SK-N-SH (cell line): ENCODE data around the gene TIMELESS. TPM values are rescaled to one million over a fixed set of nuclear protein-coding genes. Genes with fewer than 3 reads are reported as not detected.

Experiments
- CTCF ChIA-PET: fragments of 300-600, 350-600 bp; formaldehyde crosslinking; extraction: SDS; loops from one replicate; lab custom pipeline; 2021; lab: Yijun Ruan, JAX
- POLR2A ChIA-PET: fragments of 350-600 bp; sonication (Branson Sonifier 250); formaldehyde crosslinking; extraction: SDS; loops from one replicate; lab custom pipeline; 2020; ENCODE audit warnings: antibody characterized with exemption, inconsistent platforms; lab: Yijun Ruan, JAX
- DNase-seq: peaks from one replicate; pipeline ENCODE4 v3.0.0; 2012
- H2AFZ ChIP-seq: fragments of 200-600 bp; sonication (generic); 2 replicates; pipeline ENCODE4 v1.8.1; 2016; ENCODE audit warnings: antibody characterized with exemption, mild to moderate bottlenecking, low read depth
- H3F3A ChIP-seq: fragments of 200-600 bp; sonication (generic); replicated peaks from 2 replicates; pipeline ENCODE3; 2016; ENCODE audit warnings: antibody characterized with exemption, mild to moderate bottlenecking; ENCODE audit not compliant: insufficient read depth
- H3K27ac ChIP-seq, 2 experiments: fragments of 200-500 bp in 1 of 2; fragments of 200-600 bp in 1 of 2; sonication (Bioruptor generic) in 1 of 2; sonication (generic), shearing (Covaris generic) in 1 of 2; 2 replicates each; pipeline versions ENCODE4 v1.5.1 to v1.6.1; 2014 to 2016; ENCODE audit warnings: low read depth in 2 of 2, inconsistent platforms in 1 of 2, low read length in 1 of 2, mild to moderate bottlenecking in 1 of 2, mixed read lengths in 1 of 2
- H3K27me3 ChIP-seq: fragments of 200-600 bp; sonication (generic), shearing (Covaris generic); 2 replicates; pipeline ENCODE4 v1.6.1; 2016; ENCODE audit warnings: mixed run types; ENCODE audit not compliant: insufficient read depth
- H3K36me3 ChIP-seq, 2 experiments: fragments of 200-500 bp in 1 of 2; fragments of 200-600 bp in 1 of 2; sonication (Bioruptor generic) in 1 of 2; sonication (generic) in 1 of 2; replicated peaks in 1 of 2; 2 replicates each; pipeline versions ENCODE3 to v1.5.1; 2014 to 2016; ENCODE audit warnings: low read length in 1 of 2, mild to moderate bottlenecking in 1 of 2; ENCODE audit not compliant: insufficient read depth in 2 of 2, control insufficient read depth in 1 of 2
- H3K4me1 ChIP-seq, 2 experiments: fragments of 200-500 bp in 1 of 2; fragments of 200-600 bp in 1 of 2; sonication (Bioruptor generic) in 1 of 2; sonication (generic), shearing (Covaris generic) in 1 of 2; 2 replicates each; pipeline versions ENCODE4 v1.5.1 to v1.6.1; 2014 to 2016; ENCODE audit warnings: low read depth in 1 of 2, low read length in 1 of 2, mixed run types in 1 of 2; ENCODE audit not compliant: insufficient read depth in 2 of 2, control insufficient read depth in 1 of 2
- H3K4me2 ChIP-seq: fragments of 200-600 bp; sonication (generic), shearing (Covaris generic); 2 replicates; pipeline ENCODE4 v1.6.1; 2017; ENCODE audit warnings: mixed run types
- H3K4me3 ChIP-seq, 2 experiments: fragments of 200-500 bp in 1 of 2; fragments of 200-600 bp in 1 of 2; sonication (Bioruptor generic) in 1 of 2; sonication (generic), shearing (Covaris generic) in 1 of 2; 2 replicates each; pipeline versions ENCODE4 v1.5.1 to v1.8.1; 2014 to 2016; ENCODE audit warnings: low read depth in 2 of 2, inconsistent platforms in 1 of 2, low read length in 1 of 2, mild to moderate bottlenecking in 1 of 2, mixed read lengths in 1 of 2, moderate library complexity in 1 of 2
- H3K79me2 ChIP-seq: fragments of 200-600 bp; sonication (generic); 2 replicates; pipeline ENCODE4 v1.8.1; 2017; ENCODE audit warnings: mild to moderate bottlenecking; ENCODE audit not compliant: insufficient read depth
- H3K9ac ChIP-seq: fragments of 200-600 bp; sonication (generic); 2 replicates; pipeline ENCODE4 v1.6.1; 2017; ENCODE audit warnings: mixed run types
- H3K9me2 ChIP-seq: fragments of 200-600 bp; sonication (generic); 2 replicates; pipeline ENCODE4 v1.6.1; 2017; ENCODE audit warnings: mixed run types
- H3K9me3 ChIP-seq: fragments of 200-600 bp; sonication (generic); 2 replicates; pipeline ENCODE4 v1.6.1; 2017; ENCODE audit warnings: mixed run types, mild to moderate bottlenecking, moderate library complexity
- H4K20me1 ChIP-seq: fragments of 200-600 bp; sonication (generic); 2 replicates; pipeline ENCODE4 v1.6.1; 2017; ENCODE audit warnings: mild to moderate bottlenecking, mixed run types; ENCODE audit not compliant: insufficient read depth
- EP300 ChIP-seq, 2 experiments: IDR thresholded peaks; 2 replicates each; pipeline versions ENCODE4 v1.4.0 to v1.6.1; 2012; ENCODE audit warnings: borderline replicate concordance in 1 of 2, low read depth in 1 of 2, low read length in 1 of 2
- FOXJ3 ChIP-seq: sonication (generic); formaldehyde crosslinking; IDR thresholded peaks from 2 replicates; pipeline ENCODE4 v1.5.1; 2020; ENCODE audit warnings: mild to moderate bottlenecking, missing genetic modification reagents
- FOXM1 ChIP-seq: IDR thresholded peaks from 2 replicates; pipeline ENCODE4 v1.4.0; 2012; ENCODE audit warnings: low read depth, mild to moderate bottlenecking
- GATA2 ChIP-seq: sonication (generic); formaldehyde crosslinking; IDR thresholded peaks from 2 replicates; pipeline ENCODE4 v1.5.0; 2020; ENCODE audit warnings: mild to moderate bottlenecking, missing genetic modification reagents
- NRF1 ChIP-seq: IDR thresholded peaks from 2 replicates; pipeline ENCODE4 v1.6.1; 2012; ENCODE audit warnings: low read depth, mild to moderate bottlenecking, low read length
- RAD21 ChIP-seq: IDR thresholded peaks from 2 replicates; pipeline ENCODE4 v1.6.1; 2012; ENCODE audit warnings: mild to moderate bottlenecking, low read length
- RXRA ChIP-seq: IDR thresholded peaks from 2 replicates; pipeline ENCODE4 v1.4.0; 2012; ENCODE audit warnings: low read depth, mild to moderate bottlenecking, borderline replicate concordance
- SIN3A ChIP-seq: IDR thresholded peaks from 2 replicates; pipeline ENCODE4 v1.6.1; 2012; ENCODE audit warnings: low read depth, mild to moderate bottlenecking, low read length, moderate library complexity, borderline replicate concordance
- SMC3 ChIP-seq: IDR thresholded peaks from 2 replicates; pipeline ENCODE4 v1.6.1; 2012; ENCODE audit warnings: low read depth, low read length, improper control_type of control experiment
- WGBS: methylation state at CpG from one replicate; pipeline ENCODE4 v1.1.6; 2017; ENCODE audit warnings: low lambda C conversion rate; 5-methylcytosine and 5-hydroxymethylcytosine counted together
- polyA plus RNA-seq, 3 experiments: library from polyadenylated mRNA; depleted of rRNA; stranded (reverse); fragments of >200 nt; gene quantifications; 2 replicates each; pipeline ENCODE4 v1.2.3, GENCODE V29; 2012
- TF ChIP-seq, protein P1 (sequence below): IDR thresholded peaks from 2 replicates; pipeline ENCODE4 v1.4.0; 2012; ENCODE audit warnings: low read depth, borderline replicate concordance
- TF ChIP-seq, protein P2 (sequence below): fragments of 150-350 bp; IDR thresholded peaks from 2 replicates; pipeline ENCODE4 v1.6.1; 2016; ENCODE audit warnings: mild to moderate bottlenecking, low read depth, low read length
- TF ChIP-seq, protein P3 (sequence below): IDR thresholded peaks from 2 replicates; pipeline ENCODE4; 2012
- TF ChIP-seq, protein P4 (sequence below): fragments of 150-350 bp; IDR thresholded peaks from 2 replicates; pipeline ENCODE4 v1.6.1; 2017; ENCODE audit warnings: antibody characterized with exemption, low read length, low read depth, borderline replicate concordance
- TF ChIP-seq, protein P5 (sequence below): IDR thresholded peaks from 2 replicates; pipeline ENCODE4 v1.4.0; 2012; ENCODE audit warnings: low read depth

Gene TIMELESS
- polyA plus RNA-seq, 1 of the 3 experiments (the other 2 are of a cell fraction): 5.4 TPM

DNA sequence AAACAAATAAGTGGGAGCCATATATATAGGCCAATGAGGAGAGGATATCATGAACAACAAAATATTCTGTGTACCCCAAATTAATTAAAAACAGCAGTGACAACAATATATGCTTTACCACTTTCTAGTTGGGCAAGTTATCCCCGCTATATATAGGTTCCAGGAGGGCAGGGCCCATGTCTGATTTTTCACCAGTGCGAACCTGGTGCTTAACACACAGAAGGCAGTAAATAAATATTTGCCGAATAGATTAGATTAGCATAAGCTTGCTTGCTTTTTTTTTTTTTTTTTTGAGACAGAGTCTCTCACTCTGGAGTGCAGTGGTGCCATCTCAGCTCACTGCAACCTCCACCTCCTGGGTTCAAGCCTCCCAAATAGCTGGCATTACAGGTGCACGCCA, 8.6 kb upstream of the TIMELESS start (continued):
- no peak for TF ChIP-seq NRF1
- TF ChIP-seq FOXJ3 (CRISPR knock-in tag): no peak
- TF ChIP-seq, protein P1, sequence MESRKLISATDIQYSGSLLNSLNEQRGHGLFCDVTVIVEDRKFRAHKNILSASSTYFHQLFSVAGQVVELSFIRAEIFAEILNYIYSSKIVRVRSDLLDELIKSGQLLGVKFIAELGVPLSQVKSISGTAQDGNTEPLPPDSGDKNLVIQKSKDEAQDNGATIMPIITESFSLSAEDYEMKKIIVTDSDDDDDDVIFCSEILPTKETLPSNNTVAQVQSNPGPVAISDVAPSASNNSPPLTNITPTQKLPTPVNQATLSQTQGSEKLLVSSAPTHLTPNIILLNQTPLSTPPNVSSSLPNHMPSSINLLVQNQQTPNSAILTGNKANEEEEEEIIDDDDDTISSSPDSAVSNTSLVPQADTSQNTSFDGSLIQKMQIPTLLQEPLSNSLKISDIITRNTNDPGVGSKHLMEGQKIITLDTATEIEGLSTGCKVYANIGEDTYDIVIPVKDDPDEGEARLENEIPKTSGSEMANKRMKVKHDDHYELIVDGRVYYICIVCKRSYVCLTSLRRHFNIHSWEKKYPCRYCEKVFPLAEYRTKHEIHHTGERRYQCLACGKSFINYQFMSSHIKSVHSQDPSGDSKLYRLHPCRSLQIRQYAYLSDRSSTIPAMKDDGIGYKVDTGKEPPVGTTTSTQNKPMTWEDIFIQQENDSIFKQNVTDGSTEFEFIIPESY: no peak
- TF ChIP-seq, all 33 proteins: peak for 0

DNA sequence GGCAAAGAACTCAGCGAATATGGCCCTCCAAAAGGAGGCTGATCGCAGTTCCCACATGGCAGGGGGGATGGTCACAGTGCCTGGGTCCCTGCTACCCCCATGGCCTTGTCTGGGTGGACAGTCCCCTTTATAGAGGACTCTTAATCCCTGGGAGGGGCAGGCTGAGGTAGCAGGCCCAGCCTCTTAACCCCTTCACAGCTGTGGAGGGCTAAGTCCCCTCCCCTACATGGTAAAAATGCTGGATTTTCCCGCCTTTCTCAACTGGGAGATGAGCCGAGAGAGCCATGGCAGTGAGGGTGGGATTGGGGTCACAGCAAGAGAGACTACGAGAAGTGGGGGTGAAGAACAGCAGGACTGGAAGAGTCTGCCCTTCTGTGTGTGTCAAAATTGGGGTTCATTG, 5.3 kb upstream of the TIMELESS start, which contains the start of gene MIP:
MIP (minus strand) TSS at position 101 of the 400 bp plus-strand sequence; CDS start at position 57, 44 bp downstream.
- WGBS: 17% methylated on average over 2 of the region's 5 CpGs
- ChIA-PET POLR2A (no interaction called here), CTCF (interaction anchor here (2.2 kb wide), 1 partner anchor 10 kb away, joined by 14 read pairs; no protein-coding TSS in a partner anchor)

More for the DNA sequence above, 5.3 kb upstream of the TIMELESS start, which contains the start of gene MIP:
- Histone ChIP-seq H3K4me3 (no peak within 1 kb of the TSS), H3K27ac (no peak within 1 kb of the TSS), H3K4me2 (no peak within 1 kb of the TSS), H3K27me3 (no peaks in the 10 kb centered on the region), H3K79me2 (no peaks in the 10 kb centered on the region), H3K4me1 (peaks cover 3 to 8% of the 10 kb centered on the region in 2 experiments; a peak in 3 of 4 replicates), H3K9ac (no peak within 1 kb of the TSS), H2AFZ (no peak within 1 kb of the TSS), H3K36me3 (no peaks in the 10 kb centered on the region), H4K20me1 (no peaks in the 10 kb centered on the region), H3F3A (no peaks in the 10 kb centered on the region), H3K9me3 (no peaks in the 10 kb centered on the region), H3K9me2 (no peaks in the 10 kb centered on the region)
- TF ChIP-seq EP300 (IDR thresholded peaks at IDR 0.05; ENCODE audit: borderline replicate concordance in 1 of 2, low read depth in 1 of 2, low read length in 1 of 2): no peak
- TF ChIP-seq, protein P2, sequence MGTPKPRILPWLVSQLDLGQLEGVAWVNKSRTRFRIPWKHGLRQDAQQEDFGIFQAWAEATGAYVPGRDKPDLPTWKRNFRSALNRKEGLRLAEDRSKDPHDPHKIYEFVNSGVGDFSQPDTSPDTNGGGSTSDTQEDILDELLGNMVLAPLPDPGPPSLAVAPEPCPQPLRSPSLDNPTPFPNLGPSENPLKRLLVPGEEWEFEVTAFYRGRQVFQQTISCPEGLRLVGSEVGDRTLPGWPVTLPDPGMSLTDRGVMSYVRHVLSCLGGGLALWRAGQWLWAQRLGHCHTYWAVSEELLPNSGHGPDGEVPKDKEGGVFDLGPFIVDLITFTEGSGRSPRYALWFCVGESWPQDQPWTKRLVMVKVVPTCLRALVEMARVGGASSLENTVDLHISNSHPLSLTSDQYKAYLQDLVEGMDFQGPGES: no peak
- no peak for TF ChIP-seq NRF1
- TF ChIP-seq SIN3A: no peak
- no peak for TF ChIP-seq FOXM1
- no peak for TF ChIP-seq GATA2 (CRISPR knock-in tag)
- TF ChIP-seq, protein P3, sequence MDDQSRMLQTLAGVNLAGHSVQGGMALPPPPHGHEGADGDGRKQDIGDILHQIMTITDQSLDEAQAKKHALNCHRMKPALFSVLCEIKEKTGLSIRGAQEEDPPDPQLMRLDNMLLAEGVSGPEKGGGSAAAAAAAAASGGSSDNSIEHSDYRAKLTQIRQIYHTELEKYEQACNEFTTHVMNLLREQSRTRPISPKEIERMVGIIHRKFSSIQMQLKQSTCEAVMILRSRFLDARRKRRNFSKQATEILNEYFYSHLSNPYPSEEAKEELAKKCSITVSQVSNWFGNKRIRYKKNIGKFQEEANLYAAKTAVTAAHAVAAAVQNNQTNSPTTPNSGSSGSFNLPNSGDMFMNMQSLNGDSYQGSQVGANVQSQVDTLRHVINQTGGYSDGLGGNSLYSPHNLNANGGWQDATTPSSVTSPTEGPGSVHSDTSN: no peak
- TF ChIP-seq, protein P4, sequence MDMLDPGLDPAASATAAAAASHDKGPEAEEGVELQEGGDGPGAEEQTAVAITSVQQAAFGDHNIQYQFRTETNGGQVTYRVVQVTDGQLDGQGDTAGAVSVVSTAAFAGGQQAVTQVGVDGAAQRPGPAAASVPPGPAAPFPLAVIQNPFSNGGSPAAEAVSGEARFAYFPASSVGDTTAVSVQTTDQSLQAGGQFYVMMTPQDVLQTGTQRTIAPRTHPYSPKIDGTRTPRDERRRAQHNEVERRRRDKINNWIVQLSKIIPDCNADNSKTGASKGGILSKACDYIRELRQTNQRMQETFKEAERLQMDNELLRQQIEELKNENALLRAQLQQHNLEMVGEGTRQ: no peak
- TF ChIP-seq SMC3: no peak
- TF ChIP-seq, protein P5, sequence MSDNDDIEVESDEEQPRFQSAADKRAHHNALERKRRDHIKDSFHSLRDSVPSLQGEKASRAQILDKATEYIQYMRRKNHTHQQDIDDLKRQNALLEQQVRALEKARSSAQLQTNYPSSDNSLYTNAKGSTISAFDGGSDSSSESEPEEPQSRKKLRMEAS: no peak
- TF ChIP-seq, protein P1: no peak
- no peak for TF ChIP-seq RXRA
- TF ChIP-seq RAD21: no peak
- no peak for DNase-seq
